HepG2 (cell line): ENCODE results near the gene ARHGAP30. TPM values are rescaled to one million over a fixed set of nuclear protein-coding genes. Genes with fewer than 3 reads are reported as not detected.

Experiments used
- ELF1 ChIP-seq: sonication (generic); formaldehyde crosslinking; IDR thresholded peaks from 2 replicates; pipeline ENCODE4 v1.4.0; 2020; ENCODE audit warnings: missing genetic modification reagents
- HIC2 ChIP-seq: sonication (generic); formaldehyde crosslinking; IDR thresholded peaks from 2 replicates; pipeline ENCODE4 v1.9.0; 2022; ENCODE audit warnings: low read depth, missing genetic modification reagents
- HNRNPK ChIP-seq: fragments of 200-400 bp; formaldehyde crosslinking; IDR thresholded peaks from 2 replicates; pipeline ENCODE4 v1.6.1; 2018; ENCODE audit warnings: low read length, low read depth, moderate library complexity, mild to moderate bottlenecking; ENCODE audit not compliant: poor library complexity, severe bottlenecking
- NR0B2 ChIP-seq: sonication (generic); formaldehyde crosslinking; IDR thresholded peaks from 2 replicates; pipeline ENCODE4 v1.4.0; 2020; ENCODE audit warnings: mild to moderate bottlenecking, missing genetic modification reagents
- NR2C2 ChIP-seq: sonication (generic); formaldehyde crosslinking; IDR thresholded peaks from 2 replicates; pipeline ENCODE4 v1.4.0; 2020; ENCODE audit warnings: missing genetic modification reagents, mild to moderate bottlenecking, moderate library complexity, borderline replicate concordance
- SP4 ChIP-seq: sonication (generic); formaldehyde crosslinking; IDR thresholded peaks from 2 replicates; pipeline ENCODE4 v1.8.1; 2023; ENCODE audit warnings: mild to moderate bottlenecking, missing genetic modification reagents
- SRSF1 ChIP-seq: fragments of 200-400 bp; formaldehyde crosslinking; optimal IDR thresholded peaks from 2 replicates; pipeline ENCODE3; 2017; ENCODE audit warnings: mild to moderate bottlenecking, low read depth, low read length, moderate library complexity
- STAT6 ChIP-seq: sonication (generic); formaldehyde crosslinking; IDR thresholded peaks from 2 replicates; pipeline ENCODE4 v1.4.0; 2020; ENCODE audit warnings: missing genetic modification reagents, mild to moderate bottlenecking, borderline replicate concordance
- TFAP4 ChIP-seq: sonication (generic); IDR thresholded peaks from 2 replicates; pipeline ENCODE4 v1.6.1; 2016; ENCODE audit warnings: low read depth, borderline replicate concordance
- ZBTB10 ChIP-seq: sonication (generic); formaldehyde crosslinking; IDR thresholded peaks from 2 replicates; pipeline ENCODE4 v1.4.0; 2020; ENCODE audit warnings: missing genetic modification reagents, borderline replicate concordance
- ZFP1 ChIP-seq: IDR thresholded peaks from 2 replicates; pipeline ENCODE4 v1.6.1; 2016
- ZNF20 ChIP-seq: sonication (generic); formaldehyde crosslinking; IDR thresholded peaks from 2 replicates; pipeline ENCODE4 v1.4.0; 2020; ENCODE audit warnings: mild to moderate bottlenecking, moderate library complexity, missing genetic modification reagents
- ZNF460 ChIP-seq: sonication (generic); formaldehyde crosslinking; IDR thresholded peaks from 2 replicates; pipeline ENCODE4 v1.5.1; 2020; ENCODE audit warnings: missing genetic modification reagents, mild to moderate bottlenecking, borderline replicate concordance
- ZNF510 ChIP-seq: sonication (generic); formaldehyde crosslinking; IDR thresholded peaks from 2 replicates; pipeline ENCODE4 v1.4.0; 2020; ENCODE audit warnings: low read depth, mild to moderate bottlenecking, missing genetic modification reagents
- ZNF761 ChIP-seq: sonication (generic); formaldehyde crosslinking; conservative IDR thresholded peaks from 2 replicates; pipeline ENCODE4 v1.4.0; 2020; ENCODE audit warnings: mild to moderate bottlenecking, missing genetic modification reagents
- ZNF800 ChIP-seq: sonication (generic); formaldehyde crosslinking; IDR thresholded peaks from 2 replicates; pipeline ENCODE4 v1.4.0; 2020; ENCODE audit warnings: missing genetic modification reagents
- polyA plus RNA-seq, 8 experiments: library from polyadenylated mRNA; depleted of rRNA in 3 of 8; stranded (reverse) in 7 of 8; unstranded in 1 of 8; fragments of >200 nt; fragmentation: Illumina TruSeq in 4 of 8; extraction: Trizol in 4 of 8; gene quantifications; 2 replicates each; pipeline versions ENCODE4 v1.2.1 to v1.2.3, GENCODE V29; 2011 to 2016; ENCODE audit warnings: low read depth in 4 of 8, missing spikeins in 1 of 8, mixed read lengths in 1 of 8; ENCODE audit not compliant: insufficient read depth in 1 of 8
- total RNA-seq, 5 experiments: library from RNA; depleted of rRNA; stranded (reverse); fragments of >200 nt; fragmentation: Illumina TruSeq; extraction: Trizol; gene quantifications; 2 replicates each; pipeline ENCODE4 v1.2.3, GENCODE V29; 2016; ENCODE audit warnings: low read depth in 1 of 5

ARHGAP30 gene
- total and polyA plus RNA-seq, 2 of the 13 experiments (the other 11 are each of a cell fraction or from before 2014, with no cell fraction given) = 0.13 to 0.20 TPM

GRCh38 chr1:161020509-161021164 lies 49.1 kb downstream of the ARHGAP30 start, which contains the start of gene F11R (continued):
- TF ChIP-seq HNRNPK = no peak
- TF ChIP-seq NR2C2 (CRISPR knock-in tag) = no peak
- peak; percentile 84 for TF ChIP-seq SP4 (CRISPR knock-in tag)
- 0 out of 2 replicates have a peak, but pooled peaks have one; percentile 47 for TF ChIP-seq STAT6
- TF ChIP-seq ZBTB10 = peak; percentile 20; the same call in 1 of the 2 replicates
- TF ChIP-seq ZNF800 = no peak
- peak; percentile 68 for TF ChIP-seq TFAP4
- 0 out of 2 replicates have a peak, but pooled peaks have one; percentile 83 for TF ChIP-seq ZNF20 (CRISPR knock-in tag)
- no peak for TF ChIP-seq ZFP1 (CRISPR knock-in tag)
- no peak for TF ChIP-seq ZNF460
- TF ChIP-seq NR0B2 (CRISPR knock-in tag) = 0 out of 2 replicates have a peak, but pooled peaks have one; percentile 35
- no peak for TF ChIP-seq ELF1 (CRISPR knock-in tag)
- TF ChIP-seq HIC2 (CRISPR knock-in tag) = 0 out of 2 replicates have a peak, but pooled peaks have one; percentile 12
- TF ChIP-seq ZNF761 (CRISPR knock-in tag) = peak; percentile 31; the same call in 1 of the 2 replicates
- TF ChIP-seq ZNF510 = peak; percentile 77; the same call in 1 of the 2 replicates
- TF ChIP-seq SRSF1 = peak; percentile 9
